Sigmoid colon (tissue), 4 donors: ENCODE measurements around the gene DMPK.
A peak's percentile ranks its signal among the peaks of the same experiment; 100 is the strongest.

ENCODE experiments used
- CTCF ChIP-seq, 4 experiments: fragments of 450-650 bp in 3 of 4; fragments of 200-600 bp in 1 of 4; IDR thresholded peaks; one replicate each; pipeline ENCODE4 v1.5.1; 2016 to 2019; ENCODE audit warnings: antibody characterized with exemption in 4 of 4, mild to moderate bottlenecking in 3 of 4, moderate library complexity in 2 of 4
- EP300 ChIP-seq, 4 donors: sonication (generic); formaldehyde crosslinking; IDR thresholded peaks; one replicate each; pipeline ENCODE4 v1.6.1; 2017; ENCODE audit warnings: antibody characterized with exemption in 4 of 4
- POLR2A ChIP-seq, 2 donors: fragments of 450-650 bp; IDR thresholded peaks; one replicate each; pipeline ENCODE4 v1.6.1; 2016; ENCODE audit warnings: antibody characterized with exemption in 2 of 2, mild to moderate bottlenecking in 2 of 2, moderate library complexity in 2 of 2
- POLR2AphosphoS5 ChIP-seq, 4 donors: sonication (generic); formaldehyde crosslinking; IDR thresholded peaks; one replicate each; pipeline ENCODE4 v1.6.1; 2017; ENCODE audit warnings: antibody characterized with exemption in 4 of 4

GRCh38 chr19:45770192-45771101, 11.8 kb downstream of the DMPK start:
- TF ChIP-seq CTCF (IDR thresholded peaks at IDR 0.05) = peak; percentile 85 to 94 (median 94)
- no peak for TF ChIP-seq EP300 (IDR thresholded peaks at IDR 0.05)
- peak in 3 of 4 donors; percentile 55 to 80 (median 74) for TF ChIP-seq POLR2AphosphoS5 (IDR thresholded peaks at IDR 0.05)
- TF ChIP-seq POLR2A (IDR thresholded peaks at IDR 0.05) = peak; percentile 27 to 43
